Stimulated activated CD8-positive, alpha-beta memory T cell treated with anti-CD3 and anti-CD28 coated beads, Interleukin-7, amount 100 ng/mL, for 1 hour (primary cell): ENCODE data around the gene DLGAP1.

Experiments
- DNase-seq, 2 donors: peaks; one replicate each; pipeline ENCODE4 v3.0.0-alpha.2; 2020; ENCODE audit warnings: low read depth in 2 of 2

DLGAP1 gene

DNA sequence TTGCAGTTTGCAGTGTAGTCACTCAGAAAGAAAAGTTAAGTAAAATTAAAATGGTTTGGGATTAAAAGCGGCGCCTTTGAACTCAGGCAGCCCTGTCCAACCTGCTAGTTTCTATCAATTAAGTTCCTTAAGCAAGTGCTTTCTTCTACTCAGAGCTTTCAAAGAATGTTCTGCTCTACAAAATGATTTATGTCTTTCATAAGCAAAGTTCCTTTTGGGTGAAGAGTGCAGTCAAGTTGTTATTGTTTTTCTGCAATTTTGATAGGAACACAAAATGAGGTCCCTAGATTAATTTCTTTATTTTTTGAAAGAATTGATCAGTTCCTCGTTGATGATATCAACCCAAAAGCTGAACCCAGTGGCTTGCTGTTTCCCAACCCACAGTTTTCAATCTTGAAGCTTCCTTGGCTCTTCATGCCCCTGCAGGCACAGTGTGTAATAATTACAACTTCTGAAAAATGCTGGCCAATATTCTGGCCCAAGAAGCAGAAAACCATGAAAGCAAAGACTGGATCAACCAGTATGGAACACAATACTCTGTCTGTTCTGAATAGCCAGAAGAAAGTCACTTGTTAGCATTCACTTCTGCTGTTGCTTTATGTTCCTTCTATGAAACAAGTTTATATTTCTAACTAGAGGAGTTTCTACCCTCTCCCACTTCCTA is 916.0 kb downstream of the DLGAP1 start:
- no peak for DNase-seq

DNA sequence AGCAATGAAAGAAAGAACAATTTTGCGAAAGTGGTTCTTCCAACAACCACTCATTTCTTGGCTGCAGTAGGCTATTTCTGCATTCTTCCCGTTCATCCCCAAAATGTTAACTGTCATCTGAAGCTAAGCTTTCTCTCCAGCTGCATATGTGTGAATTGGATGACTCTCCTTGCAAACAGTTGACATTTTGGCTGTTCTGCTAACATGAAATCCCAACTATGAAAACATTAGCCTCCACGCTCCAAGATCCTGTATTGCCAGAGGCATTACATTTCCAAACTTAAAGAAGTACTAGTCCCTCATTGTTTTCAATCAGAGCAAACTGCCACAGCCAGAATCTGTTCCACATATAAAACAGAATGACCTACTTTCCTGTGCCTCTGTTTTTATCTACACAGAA is 916.7 kb downstream of the DLGAP1 start:
- no peak for DNase-seq

DNA sequence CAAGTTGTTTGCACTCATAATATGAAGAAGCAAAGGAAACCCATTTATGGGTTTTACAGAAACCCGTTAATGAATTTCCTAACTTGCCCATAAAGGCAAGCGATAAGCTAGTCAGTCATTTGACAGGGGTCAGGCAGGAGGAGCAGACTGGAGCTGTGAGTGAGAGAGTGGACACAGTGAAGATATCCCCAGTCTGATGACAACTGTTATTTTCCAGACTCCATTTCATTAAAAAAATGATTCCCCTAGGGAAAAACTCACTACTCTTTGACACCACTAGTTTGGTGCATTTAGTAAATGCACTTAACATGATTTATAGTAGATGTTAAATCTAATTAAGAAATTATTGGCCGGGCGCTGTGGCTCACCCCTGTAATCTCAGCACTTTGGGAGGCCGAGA is 924.3 kb downstream of the DLGAP1 start:
- DNase-seq, result no peak

DNA sequence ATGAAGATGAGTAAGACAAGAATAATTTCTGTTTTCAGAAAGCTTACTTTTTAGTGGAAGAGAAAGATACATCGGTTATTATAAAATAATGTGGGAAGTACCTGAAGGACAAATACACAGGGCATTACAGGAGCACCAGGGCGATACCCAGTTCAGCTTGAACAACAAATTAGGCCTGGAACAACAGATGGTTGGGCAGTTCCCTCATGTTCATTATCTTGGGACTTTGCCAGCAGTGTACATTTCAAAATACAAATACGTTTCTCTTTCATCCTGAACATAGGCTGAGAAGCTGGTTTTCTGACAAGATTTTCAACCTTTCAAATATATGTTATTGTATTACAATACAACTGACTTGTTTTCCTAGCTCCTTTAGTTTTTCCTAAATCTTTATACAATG is 925.5 kb downstream of the DLGAP1 start:
- DNase-seq, result no peak

DNA sequence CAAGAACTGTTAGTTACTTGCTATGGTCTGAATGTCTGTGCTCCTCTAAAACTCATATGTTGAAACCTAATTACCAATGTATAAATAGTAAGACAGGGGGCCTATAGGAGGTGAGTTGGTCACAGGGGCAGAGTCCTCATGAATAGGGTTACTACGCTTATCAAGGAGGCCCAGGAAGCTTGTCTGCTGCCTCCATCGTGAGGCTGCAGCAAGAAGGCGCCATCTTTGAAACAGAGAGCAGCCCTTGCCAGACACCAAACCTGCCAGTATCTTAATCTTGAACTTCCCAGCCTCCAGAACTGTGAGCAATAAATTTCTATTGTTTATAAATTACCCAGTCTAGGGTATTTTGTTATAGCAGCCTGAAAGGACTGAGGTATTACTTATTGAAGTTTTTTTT is 926.0 kb downstream of the DLGAP1 start:
- DNase-seq, result no peak

DNA sequence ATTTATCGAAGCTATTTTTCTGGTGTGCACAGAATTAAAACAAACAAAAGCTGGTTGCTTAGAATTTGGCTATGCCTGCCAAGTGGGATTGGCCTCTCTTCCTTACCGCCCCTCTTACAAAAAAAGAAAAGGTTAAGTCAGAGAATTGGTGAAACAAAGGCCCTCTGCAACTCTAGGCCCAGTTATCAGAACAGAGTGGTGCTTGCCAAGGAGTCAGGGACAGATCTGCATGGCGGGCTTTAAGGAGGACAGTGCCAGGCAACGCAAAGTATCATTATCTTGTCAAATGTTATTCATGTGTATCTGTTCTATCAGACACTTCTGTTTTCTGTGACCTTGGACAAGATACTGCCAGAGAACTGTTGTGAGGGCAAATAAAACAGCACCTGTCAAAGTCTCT is 926.9 kb downstream of the DLGAP1 start:
- no peak for DNase-seq

DNA sequence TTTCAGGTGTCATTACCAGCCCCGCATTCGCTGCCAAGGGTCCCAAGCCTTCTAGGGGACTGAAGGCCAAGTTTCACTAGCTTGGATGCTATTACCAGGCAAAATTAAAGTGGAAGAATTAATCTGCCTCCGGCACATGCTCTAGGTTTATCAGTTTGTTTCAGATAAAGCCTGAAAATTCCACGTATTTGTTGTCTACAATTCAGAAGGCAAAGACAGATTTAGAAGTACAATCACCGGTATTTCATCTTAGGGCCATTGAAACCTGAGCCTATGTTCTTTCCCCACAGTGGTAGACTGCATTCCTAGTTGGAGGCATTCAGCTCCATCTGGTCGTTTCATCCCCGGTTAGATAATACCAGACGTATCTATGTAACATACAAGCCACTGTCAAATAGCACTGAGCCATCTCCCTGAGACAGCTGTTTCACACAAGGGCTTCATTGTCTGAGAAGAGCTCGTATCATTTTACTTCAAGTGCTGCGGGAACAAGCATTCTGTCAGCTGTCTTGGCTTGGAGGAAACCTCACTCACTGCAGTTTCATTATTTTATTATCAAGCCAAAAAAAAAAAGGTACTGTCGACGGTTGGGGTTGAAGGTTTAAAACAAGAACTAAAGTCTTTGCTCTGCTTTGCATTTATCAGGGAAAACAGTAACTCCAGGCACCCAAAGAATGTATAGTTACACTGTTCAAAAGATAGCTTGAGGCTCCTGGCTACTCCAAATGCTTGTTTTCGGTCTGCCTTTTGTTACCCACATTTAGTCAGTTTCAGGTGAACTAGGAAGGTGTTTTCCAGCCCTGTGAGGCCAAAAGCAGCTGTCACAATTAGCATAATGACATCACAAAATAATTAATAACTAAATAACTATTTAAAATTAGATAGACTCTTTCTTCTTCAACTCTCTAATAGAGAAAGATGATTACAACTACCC is 928.4 kb downstream of the DLGAP1 start:
- DNase-seq, result no peak

DNA sequence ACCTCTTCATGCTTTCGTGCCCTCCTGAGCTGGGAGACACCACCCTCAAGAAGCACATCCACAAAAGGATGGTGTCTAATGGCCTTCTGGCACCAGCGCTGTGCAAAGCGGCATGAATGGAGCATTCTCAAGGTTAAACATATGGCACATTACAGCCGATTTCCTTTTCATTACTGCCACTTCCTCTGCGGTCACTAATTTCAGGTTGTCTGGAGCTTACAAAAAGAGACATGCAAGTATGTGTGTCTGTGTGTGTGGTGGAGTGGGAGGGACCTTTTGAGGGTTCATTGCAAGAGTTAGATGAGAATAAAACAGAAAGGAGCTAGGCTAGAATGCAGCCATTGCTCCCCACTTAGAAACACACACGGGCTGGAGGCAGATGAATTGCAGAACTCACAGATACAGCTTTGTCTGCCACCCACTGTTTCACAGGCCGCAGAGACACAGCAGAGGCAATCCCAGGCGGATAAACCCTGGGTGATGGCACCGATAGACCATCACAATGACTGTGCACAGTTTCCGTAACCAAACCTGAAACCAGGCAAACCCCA is 929.2 kb downstream of the DLGAP1 start:
- no peak for DNase-seq

DNA sequence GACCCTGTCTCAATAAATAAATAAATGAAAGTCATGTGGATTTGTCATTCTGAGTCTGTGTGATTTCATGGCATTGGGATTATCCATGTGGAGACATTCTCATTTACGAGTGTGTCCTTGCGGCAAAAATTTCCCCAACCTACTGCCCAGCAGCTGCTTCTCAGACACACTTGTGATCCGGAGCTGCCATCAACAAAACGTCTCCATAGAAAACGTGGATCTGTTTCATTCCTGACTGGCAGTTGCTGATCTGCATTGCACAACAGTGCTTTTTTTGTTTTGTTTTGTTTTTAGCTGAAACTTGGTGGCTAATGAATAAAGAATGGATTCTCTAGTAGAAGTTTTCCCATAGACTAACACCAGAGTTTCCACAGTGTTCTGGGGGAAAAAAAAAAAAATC is 930.4 kb downstream of the DLGAP1 start:
- DNase-seq, result no peak

DNA sequence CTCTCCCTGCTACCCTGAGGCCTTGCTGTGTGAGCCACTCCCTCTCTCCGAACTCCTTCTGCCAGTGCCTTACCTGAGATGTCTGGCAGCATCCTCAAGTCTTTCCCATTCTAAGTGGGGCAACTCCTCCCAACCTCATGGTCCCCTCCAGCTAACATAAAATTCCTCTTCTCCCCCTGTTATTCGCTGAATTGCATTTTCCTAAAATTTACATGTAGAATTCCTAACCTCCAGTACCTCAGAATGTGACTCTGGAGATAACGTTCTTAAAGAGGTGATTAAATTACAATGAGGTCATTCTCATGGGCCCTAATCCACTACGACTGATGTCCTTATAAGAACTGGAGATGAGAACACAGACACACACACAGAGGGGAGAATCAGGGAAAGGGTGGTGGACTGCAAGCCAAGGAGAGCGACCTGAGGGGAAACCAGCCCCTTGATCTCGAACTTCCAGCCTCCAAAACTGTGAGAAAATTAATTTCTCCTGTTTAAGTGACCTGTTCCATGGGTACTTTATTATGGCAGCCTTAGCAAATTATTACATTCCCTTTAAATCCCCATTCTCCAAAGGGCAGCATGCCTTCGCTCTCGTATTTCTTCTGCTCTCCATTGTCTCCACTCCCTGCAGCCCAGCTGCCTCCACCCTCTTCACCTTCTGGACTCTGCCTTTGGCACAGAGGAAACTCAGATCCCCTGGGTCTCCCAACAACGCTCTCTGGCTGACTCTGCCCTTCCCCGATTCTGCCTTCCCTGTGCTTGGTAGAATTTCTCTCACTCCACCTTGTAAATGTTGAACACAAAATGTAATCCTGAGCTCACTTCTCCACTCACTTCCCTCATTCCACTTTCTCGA is 934.6 kb downstream of the DLGAP1 start:
- DNase-seq, result no peak

DNA sequence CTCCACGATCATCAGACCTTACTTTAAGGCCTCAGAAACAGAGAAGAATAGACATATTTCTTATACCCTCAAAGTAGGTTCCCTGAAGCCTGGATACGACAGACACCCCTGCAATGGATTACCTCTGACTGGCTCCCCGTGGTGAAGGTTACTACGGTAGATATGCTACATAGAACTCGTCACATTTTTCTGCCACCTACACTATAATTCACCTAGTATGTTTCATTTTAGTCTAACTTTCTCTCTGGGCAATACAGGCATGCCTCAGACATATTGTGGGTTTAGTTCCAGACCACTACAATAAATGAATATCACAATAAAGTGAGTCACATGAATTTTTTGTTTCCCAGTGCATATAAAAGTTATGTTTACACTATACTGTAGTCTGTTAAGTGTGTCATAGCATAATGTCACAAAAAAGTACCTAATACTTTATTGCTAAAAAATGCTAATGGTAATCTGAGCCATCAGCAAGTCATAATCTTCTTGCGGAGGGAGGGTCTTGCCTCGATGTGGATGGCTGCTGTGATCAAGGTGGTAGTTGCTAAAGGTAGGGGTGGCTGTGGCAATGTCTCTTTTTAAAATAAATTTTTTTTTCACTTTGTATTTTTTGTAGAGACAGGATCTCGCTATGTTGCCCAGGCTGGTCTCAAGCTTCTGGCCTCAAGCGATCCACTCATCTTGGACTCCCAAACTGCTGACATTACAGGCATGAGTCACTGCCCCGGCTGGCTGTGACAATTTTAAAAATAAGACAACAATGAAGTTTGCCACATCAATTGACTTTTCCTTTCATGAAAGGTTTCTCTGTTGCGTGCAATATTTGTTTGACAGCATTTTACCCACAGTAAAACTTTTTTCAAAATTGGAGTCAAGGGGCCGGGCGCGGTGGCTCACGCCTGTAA is 940.5 kb downstream of the DLGAP1 start:
- DNase-seq, result no peak

DNA sequence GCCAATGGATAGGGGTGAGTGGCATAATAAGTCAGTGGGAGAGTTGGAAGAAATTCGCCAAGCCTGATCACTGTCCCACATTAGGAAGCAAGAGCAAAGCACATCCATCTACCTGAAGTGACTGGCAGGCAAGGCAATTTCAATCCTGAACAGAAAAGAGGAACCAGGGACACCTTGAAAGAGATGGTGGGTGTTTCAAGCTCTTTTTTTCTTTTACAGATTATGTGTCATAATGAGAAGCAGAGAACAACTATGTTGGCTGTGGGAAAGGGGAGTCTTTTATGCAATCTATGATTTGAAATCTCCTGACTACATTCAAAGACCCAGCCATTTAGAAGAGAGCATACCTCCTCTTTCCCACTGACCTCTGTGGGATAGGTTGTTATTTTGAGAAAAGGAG is 941.6 kb downstream of the DLGAP1 start:
- DNase-seq, result no peak

DNA sequence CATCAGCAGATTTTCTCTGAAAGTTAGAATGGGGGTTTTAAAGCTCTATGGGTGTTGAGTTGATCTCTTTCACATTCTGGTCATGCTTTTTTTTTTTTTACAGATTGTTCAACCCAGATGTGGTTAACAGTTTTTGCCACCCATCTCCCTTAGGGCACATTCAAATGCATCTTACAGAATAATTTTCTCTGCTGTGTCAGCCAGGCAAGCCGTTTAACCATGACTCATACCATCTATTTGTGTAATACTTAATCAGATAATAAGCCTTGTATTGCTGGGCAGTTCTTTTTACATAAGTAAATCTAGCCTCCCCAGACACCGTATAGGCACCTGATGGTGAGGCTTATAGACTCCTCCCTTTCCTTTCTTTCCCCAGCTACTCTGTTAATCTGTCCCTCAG is 943.1 kb downstream of the DLGAP1 start:
- DNase-seq, result no peak

DNA sequence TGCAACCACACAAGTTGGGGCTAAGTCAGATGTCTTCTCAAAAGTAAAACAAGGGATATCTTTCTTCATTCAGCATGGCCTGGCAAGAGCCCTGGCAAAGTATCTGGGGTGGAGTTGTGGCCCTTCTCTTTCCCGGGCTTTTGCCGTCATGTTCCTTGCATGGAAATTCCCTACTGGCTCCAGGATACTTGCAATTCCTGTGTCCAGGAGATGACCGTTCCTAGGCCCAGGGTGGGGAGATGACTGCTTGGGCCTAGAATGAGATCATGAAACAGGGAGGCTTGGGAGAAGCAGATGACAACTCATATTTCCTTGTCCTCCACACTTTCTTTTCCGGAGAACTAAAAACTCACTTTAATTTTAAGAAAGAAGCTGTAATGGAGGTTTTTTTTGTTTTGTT is 944.2 kb downstream of the DLGAP1 start:
- no peak for DNase-seq

DNA sequence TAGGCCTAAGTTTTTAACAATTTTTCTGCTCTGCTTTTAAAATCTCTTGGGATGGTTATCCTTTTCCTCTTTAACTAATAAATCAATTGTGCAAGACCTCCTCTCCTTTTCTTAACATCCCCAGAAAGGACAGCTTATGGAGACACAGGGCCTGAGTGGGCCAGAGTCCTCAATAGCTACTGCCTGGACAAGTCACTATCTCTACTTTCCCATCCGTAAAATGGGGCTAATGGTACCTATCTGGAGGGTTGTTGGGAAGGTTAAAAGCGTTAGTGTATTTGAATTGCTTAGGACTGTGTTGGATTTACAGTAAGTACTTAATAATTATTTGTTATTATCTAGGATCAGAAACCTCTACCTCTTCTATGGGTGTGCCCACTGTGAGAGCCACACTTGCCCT is 945.1 kb downstream of the DLGAP1 start:
- DNase-seq, result no peak

DNA sequence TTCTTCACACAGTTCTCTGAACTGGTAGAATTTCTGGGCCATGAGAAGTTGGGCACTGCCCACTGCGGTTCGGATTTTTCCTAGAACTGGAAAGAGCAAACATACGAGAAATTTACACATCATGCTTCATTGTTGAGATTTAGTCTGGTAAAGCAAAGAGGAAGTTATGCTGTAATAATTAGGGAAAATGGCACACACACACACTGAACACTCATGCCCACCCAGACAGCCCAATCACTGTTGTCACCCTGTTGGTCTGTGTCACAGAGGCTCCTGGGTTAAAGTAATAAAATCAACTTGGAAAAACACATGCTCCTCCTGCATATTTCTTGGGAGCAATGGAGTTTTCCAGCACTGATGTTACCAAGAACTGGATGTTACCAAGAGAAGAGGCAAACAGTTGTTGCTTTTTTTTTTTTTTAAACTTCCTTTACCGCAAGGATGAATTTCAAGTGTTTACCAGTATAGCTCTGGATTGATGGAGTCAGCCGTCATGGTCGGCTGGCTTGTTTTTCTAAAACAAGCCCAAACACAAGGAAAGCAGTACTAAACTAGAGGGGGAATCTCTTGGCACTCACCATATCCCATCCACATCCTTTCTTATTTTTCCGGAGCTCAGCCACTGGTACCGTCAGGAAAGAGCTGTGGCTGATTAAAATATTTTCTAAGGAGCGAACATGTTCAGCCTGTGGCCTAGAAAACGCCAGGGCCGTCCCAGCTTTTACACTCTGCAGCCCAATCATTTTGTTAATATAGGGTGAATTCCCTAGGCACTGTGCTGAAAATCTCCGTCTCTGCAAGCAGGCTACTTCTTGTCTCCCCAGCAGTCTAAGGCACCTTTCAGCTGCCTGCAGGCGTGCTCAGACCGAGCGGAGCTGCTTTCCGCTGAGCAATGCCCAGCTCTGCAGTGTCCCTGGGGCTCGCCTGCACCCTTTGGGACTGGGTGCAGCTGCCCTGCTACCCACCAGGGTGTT is 946.2 kb downstream of the DLGAP1 start:
- DNase-seq, result no peak

DNA sequence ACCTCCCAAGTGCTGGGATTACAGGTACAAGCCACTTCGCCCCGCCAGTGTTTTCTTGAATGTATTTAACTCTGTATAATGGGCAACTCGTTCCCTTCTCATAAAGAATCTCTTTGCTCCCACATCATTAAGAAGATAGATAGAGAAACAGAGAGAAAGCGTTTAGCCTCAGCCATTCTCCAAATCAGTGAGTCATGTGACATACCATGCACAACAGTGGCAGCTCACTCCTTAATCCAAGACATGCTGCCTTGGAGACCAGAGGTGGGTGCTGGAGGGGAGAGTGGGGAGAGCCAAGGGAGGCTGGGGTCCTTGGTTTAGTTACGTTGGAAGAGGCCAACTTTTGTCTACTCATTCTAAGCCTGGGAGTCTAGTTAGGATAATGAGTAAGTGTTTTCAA is 950.5 kb downstream of the DLGAP1 start:
- DNase-seq, result no peak

DNA sequence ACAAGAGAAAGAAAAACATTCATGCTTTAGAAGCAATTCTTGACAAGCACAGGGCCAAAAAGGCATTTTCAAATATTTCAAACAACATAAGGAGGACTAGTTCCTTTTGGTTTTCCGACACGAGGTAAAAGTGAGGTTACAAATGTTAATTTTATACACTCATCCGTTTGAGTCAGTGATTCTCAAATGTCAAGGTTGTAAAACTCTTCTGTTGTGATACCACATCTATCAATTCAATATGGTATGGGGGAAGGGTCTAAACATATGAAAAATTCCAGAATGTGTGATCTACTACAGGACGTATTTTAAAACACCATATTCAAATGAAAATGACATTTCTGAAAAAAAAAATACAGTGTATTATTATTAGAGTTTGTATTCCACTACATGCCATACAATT is 952.5 kb downstream of the DLGAP1 start:
- no peak for DNase-seq

DNA sequence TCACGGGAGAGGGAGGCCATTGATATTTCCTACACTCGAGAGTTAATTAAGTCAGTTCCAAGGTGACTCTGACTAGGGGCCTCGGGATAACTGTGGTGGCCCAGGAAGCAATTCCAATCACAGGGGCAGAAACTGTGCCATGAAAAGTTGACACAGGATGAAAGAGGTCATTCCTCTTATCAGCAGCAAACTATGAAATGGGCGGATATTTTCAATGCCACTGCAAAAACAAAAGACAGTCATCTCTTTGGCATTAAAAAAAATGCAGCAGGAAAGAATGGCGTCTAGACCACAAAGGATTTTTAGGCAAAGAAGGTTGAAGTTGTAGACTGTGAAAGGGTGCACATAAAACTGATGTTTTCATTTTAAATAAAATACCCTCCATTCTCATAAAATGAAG is 955.1 kb downstream of the DLGAP1 start:
- no peak for DNase-seq

DNA sequence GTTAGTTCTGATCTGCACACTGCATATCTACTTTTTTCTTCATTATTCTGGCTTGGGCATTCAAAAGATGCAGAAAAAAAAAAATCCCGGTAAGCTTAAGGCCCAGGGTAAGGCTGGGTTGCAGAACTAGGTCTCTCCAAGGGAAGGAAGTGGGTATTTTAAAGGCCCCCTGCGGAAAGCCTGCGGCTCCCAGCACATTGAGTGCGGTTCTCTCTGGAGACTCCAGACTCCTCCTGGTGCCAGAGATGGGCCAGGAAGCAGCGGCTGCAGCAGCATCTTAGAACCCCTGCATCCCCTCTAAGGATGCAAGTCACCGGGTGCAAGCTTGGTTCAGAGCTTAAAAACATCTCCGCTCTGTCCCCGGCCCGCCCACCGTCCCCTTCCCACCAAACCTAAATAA is 955.6 kb downstream of the DLGAP1 start:
- DNase-seq, result no peak
